ENCODE data around the gene CMSS1.

DNA sequence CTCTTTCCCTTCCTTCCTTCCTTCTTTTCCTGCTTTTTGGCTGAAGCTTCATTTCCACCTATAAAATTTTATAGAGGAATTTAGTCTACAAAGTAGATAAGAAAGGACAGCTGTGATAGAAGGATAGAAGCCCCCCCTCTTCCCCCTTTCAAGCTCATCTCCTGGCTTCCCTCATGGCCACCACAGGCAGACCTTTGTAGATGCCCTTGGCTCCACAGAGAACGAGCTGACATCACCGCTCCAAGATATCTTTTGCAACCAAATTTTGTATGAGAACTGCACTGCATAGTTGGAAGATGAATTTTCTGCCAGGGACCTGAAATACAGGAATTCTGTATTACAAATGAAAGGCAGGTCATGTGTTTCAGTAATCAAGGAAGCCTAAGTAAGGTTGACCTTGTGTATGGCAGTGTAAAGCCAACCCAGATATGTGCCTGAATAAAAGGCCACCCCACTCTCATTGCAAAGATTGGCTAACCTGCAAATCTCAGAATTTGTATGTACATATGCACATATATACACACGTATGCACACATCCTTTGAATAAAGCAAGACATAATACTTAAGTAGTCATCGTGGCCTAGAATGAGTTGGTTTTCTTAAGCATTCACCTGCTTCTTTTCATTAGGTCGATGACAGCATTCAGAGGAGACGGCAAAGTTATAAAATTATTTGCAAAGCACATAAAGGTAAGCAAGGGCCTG, 353.7 kb downstream of the CMSS1 start:
- TF ChIP-seq ZNF264 (CRISPR knock-in tag; IDR thresholded peaks at IDR 0.05), result no peak
- TF ChIP-seq NRL (CRISPR knock-in tag; IDR thresholded peaks at IDR 0.05; ENCODE audit: borderline replicate concordance), result no peak
- TF ChIP-seq ZEB1 (IDR thresholded peaks at IDR 0.05; ENCODE audit: insufficient replicate concordance, low read depth), result no peak
- no peak for TF ChIP-seq ZNF3 (CRISPR knock-in tag; IDR thresholded peaks at IDR 0.05)
- no peak for TF ChIP-seq CREB1 (IDR thresholded peaks at IDR 0.05)
- no peak for TF ChIP-seq CREB1 (CRISPR knock-in tag; IDR thresholded peaks at IDR 0.05)
- TF ChIP-seq RAD21 (CRISPR knock-in tag; IDR thresholded peaks at IDR 0.05), result no peak
- no peak for TF ChIP-seq CHD4 (IDR thresholded peaks at IDR 0.05; ENCODE audit: borderline replicate concordance, low read length)
- TF ChIP-seq MYC (CRISPR knock-in tag; IDR thresholded peaks at IDR 0.05; ENCODE audit: borderline replicate concordance), result no peak
- TF ChIP-seq ZNF879 (CRISPR knock-in tag; IDR thresholded peaks at IDR 0.05), result no peak
- TF ChIP-seq, protein P1, sequence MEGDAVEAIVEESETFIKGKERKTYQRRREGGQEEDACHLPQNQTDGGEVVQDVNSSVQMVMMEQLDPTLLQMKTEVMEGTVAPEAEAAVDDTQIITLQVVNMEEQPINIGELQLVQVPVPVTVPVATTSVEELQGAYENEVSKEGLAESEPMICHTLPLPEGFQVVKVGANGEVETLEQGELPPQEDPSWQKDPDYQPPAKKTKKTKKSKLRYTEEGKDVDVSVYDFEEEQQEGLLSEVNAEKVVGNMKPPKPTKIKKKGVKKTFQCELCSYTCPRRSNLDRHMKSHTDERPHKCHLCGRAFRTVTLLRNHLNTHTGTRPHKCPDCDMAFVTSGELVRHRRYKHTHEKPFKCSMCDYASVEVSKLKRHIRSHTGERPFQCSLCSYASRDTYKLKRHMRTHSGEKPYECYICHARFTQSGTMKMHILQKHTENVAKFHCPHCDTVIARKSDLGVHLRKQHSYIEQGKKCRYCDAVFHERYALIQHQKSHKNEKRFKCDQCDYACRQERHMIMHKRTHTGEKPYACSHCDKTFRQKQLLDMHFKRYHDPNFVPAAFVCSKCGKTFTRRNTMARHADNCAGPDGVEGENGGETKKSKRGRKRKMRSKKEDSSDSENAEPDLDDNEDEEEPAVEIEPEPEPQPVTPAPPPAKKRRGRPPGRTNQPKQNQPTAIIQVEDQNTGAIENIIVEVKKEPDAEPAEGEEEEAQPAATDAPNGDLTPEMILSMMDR (CRISPR knock-in tag; IDR thresholded peaks at IDR 0.05), result no peak
- TF ChIP-seq ZNF572 (CRISPR knock-in tag; IDR thresholded peaks at IDR 0.05), result no peak
- TF ChIP-seq MLXIP (CRISPR knock-in tag; IDR thresholded peaks at IDR 0.05; ENCODE audit: borderline replicate concordance), result no peak
- no peak for TF ChIP-seq ZNF768 (CRISPR knock-in tag; IDR thresholded peaks at IDR 0.05)

Data from HepG2 (cell line).